GM12891 (cell line): Measurements from ENCODE around the gene TIMP3.

Experiments used
- POLR2A ChIP-seq: IDR thresholded peaks from 2 replicates; pipeline ENCODE4 v1.6.1; 2011; ENCODE audit warnings: low read depth, low read length, control low read depth
- POLR2AphosphoS5 ChIP-seq: IDR thresholded peaks from 2 replicates; pipeline ENCODE4 v1.6.1; 2011; ENCODE audit warnings: low read depth, low read length, control low read depth
- SPI1 ChIP-seq: IDR thresholded peaks from 2 replicates; pipeline ENCODE4 v1.6.1; 2011; ENCODE audit warnings: low read depth, low read length, control low read depth

GRCh38 chr22:32909581-32910428, 108.3 kb downstream of the TIMP3 start:
- TF ChIP-seq POLR2A: no peak
- no peak for TF ChIP-seq POLR2AphosphoS5
- TF ChIP-seq SPI1: no peak
